Measurements from ENCODE around the gene PRUNE1. TPM values are rescaled to one million over a fixed set of nuclear protein-coding genes. Genes with fewer than 3 reads are reported as not detected.
A peak's percentile ranks its signal among the peaks of the same experiment; 100 is the strongest.

Gene PRUNE1
- total RNA-seq, 4 donors from 2014 or later: 8.9 to 21.0 (median 15.9) TPM

DNA sequence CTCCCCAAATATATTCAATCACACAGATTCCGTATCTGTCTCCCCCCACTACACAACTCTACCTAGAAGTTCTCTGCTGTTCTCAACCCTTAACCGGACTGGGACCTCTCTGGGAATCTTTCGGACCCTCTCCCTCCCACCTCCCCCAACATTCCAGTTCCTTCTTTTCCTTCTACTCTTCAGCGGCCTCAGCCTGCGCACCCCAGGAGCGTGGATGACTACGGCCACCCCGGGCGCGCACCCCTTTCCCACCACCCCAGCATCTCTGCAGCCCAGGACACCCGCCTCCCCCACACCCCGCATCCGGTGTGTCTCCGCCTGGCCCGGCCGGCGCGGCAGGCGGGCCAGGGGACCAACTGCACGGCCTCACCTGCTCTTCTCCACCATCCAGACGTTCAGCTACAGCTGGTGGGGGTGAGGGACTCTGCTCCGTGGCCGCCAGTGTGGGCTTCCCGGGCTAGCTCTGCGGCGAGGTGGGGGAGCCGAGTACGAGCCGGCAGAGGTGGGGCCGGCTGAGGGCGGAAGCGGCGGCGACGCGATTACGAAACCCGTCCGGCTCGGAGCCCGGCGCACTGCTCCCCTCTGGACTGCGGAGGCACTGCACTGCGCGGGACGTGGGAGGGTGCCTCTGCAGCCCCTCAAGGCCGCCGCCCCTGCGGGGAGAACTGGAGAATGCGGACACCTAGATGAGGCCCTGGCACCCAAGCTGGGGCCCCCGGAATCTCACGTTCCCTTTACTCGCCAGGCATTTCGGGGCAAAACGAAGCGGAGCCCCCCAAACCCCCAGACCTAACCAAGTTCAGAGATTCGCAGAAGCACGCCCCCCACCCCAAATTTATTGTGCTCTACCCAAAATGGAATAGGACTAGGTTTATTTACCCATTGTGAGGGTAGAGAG lies 51.1 kb downstream of the PRUNE1 start, which contains the start of gene CDC42SE1:
Gene CDC42SE1 (minus strand): TSS at position 514 of the 898 bp plus-strand sequence. CDS start 3,892 bp downstream, outside the sequence.
- 0% methylated on average over 17 to 20 of the region's 58 CpGs for WGBS, 2 donors
- intact Hi-C loops (cut with DNase I): no loop called here
- TF ChIP-seq, protein P1, sequence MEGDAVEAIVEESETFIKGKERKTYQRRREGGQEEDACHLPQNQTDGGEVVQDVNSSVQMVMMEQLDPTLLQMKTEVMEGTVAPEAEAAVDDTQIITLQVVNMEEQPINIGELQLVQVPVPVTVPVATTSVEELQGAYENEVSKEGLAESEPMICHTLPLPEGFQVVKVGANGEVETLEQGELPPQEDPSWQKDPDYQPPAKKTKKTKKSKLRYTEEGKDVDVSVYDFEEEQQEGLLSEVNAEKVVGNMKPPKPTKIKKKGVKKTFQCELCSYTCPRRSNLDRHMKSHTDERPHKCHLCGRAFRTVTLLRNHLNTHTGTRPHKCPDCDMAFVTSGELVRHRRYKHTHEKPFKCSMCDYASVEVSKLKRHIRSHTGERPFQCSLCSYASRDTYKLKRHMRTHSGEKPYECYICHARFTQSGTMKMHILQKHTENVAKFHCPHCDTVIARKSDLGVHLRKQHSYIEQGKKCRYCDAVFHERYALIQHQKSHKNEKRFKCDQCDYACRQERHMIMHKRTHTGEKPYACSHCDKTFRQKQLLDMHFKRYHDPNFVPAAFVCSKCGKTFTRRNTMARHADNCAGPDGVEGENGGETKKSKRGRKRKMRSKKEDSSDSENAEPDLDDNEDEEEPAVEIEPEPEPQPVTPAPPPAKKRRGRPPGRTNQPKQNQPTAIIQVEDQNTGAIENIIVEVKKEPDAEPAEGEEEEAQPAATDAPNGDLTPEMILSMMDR (IDR thresholded peaks at IDR 0.05): peak; percentile 61 to 97 (median 92)
- TF ChIP-seq POLR2A (IDR thresholded peaks at IDR 0.05): peak in 3 of 4 donors; percentile 61 to 98 (median 78)
- peak within 1 kb of the TSS; percentile 83 to 99 (median 96) for H3K4me3 ChIP-seq
- H3K27me3 ChIP-seq: no peaks in the 10 kb centered on the region
- no peak for DNase-seq
- H3K4me1 ChIP-seq: peaks cover 33 to 58% (median 41%) of the 10 kb centered on the region in 3 donors
- H3K36me3 ChIP-seq: peaks cover 14 to 33% (median 14%) of the 10 kb centered on the region in 3 donors
- H3K9me3 ChIP-seq: no peaks in the 10 kb centered on the region
- peak within 1 kb of the TSS; percentile 98 to 99 (median 98) for H3K27ac ChIP-seq

DNA sequence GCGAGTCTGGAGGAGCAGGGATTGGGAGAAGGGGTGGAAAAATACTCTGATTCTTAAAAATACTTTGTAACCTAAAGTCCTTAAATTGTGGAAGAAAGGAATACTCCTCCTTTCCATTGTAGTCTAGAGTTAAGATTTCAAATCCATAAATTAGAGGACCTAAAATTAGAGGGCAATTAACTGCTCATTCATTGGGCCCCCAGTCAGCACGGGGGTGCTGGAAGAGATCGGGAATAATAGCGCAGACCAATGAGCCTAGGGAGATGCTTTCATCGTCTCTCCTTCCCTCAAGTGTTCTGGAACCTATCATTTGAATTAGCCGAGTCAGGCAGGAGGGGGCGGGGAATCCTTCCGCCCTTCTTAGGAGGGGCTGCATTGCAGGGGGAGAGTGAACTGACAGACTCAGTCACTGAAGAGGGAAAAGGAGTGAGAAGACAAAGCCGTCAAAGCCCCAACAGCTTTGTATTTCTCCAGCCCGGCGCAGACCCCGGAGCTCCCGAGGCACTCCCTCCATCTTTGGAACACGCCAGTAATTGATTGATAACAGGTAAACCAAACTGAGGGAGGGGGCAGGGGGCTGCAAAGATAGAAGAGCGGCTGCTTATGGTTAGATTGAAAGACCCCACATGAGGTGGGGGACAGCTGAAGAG lies 51.9 kb downstream of the PRUNE1 start, which contains the start of gene MLLT11:
Gene MLLT11 (plus strand): TSS at position 391 of the 650 bp plus-strand sequence. CDS start 6,828 bp downstream, outside the sequence.
- intact Hi-C loops (cut with DNase I): no loop called here
- Histone ChIP-seq H3K4me3 (peak within 1 kb of the TSS; percentile 83 to 99 (median 96)), H3K27me3 (no peaks in the 10 kb centered on the region), H3K9me3 (no peaks in the 10 kb centered on the region), H3K4me1 (peaks cover 29 to 51% (median 37%) of the 10 kb centered on the region in 3 donors), H3K27ac (peak within 1 kb of the TSS; percentile 98 to 99 (median 98)), H3K36me3 (peaks cover 6 to 26% (median 6%) of the 10 kb centered on the region in 3 donors)
- DNase-seq: no peak
- 0 to 1% methylated on average over 12 to 13 of the region's 15 CpGs for WGBS, 2 donors
- TF ChIP-seq POLR2A (IDR thresholded peaks at IDR 0.05): no peak
- TF ChIP-seq, protein P1 (IDR thresholded peaks at IDR 0.05): no peak

DNA sequence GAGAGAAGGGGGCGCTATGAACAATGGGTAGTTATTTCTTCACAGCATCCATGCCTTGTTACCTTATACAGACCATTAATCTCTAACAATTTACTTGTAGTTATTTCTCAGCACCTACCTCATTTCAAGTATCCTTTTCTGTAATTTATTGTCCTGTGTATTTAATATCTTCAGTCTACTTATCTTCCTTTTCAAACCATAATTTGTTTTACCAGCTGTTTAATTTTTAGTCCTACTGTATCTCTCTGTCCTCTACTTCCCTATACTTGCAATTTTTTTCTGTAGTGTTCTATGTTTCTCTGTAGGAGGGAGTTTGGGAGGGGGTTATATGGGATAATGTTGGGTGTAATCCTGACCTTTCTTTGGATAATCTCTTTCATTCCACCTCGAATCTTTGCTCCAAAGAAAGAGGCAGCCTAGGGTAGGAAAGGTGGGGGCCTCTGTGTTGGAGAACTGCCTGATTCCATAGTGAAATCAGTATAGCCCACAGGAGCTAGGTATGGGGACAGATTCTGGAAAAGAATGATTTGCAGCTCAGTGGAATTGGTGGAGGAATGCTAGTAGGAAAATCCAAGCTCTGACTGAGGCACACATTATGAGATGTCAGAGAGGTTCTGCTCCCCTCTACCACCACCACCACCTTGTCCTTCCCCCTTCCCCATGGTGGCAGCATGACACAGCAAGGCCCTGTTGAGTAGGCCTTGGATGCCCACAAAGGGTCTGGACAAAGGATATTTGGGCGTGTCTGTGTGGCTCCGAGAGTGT lies 52.6 kb downstream of the PRUNE1 start:
- no peaks in the 10 kb centered on the region for H3K9me3 ChIP-seq
- H3K4me3 ChIP-seq: peak overlapping the region; percentile 83 to 99 (median 96)
- DNase-seq: no peak
- no peak for TF ChIP-seq POLR2A (IDR thresholded peaks at IDR 0.05)
- TF ChIP-seq, protein P1 (IDR thresholded peaks at IDR 0.05): no peak
- 56% methylated on average over 3 to 4 of the region's 4 CpGs for WGBS, 2 donors
- H3K27ac ChIP-seq: peak overlapping the region in 2 of 4 donors; percentile 99
- intact Hi-C loops (cut with DNase I): no loop called here
- H3K4me1 ChIP-seq: peaks cover 21 to 44% (median 31%) of the 10 kb centered on the region in 3 donors
- H3K27me3 ChIP-seq: no peaks in the 10 kb centered on the region
- H3K36me3 ChIP-seq: peaks cover 0 to 19% (median 0%) of the 10 kb centered on the region in 3 donors

DNA sequence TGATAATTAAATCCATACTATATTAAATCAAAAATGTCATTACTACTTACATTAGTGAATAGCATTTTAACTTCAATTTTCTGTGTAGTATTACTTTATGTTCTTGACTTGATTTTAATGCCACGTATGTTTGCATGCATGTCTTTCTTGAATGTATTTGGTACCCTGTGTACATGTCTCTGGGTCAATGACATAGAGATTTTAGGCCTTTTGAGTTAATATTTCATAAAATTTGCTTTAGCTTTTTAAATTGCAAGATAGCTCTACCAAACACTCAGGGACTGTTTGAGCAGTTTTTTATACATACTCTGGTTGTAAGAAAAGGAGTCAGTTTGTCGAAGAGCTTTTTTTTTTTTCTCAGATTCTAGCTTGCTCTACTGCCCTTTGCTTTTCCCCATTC lies 53.5 kb downstream of the PRUNE1 start:
- no peak for DNase-seq
- 69 to 80% methylated on average over 2 of the region's 2 CpGs for WGBS, 2 donors
- intact Hi-C loops (cut with DNase I): no loop called here
- Histone ChIP-seq H3K27me3 (no peaks in the 10 kb centered on the region), H3K4me1 (peaks cover 13 to 35% (median 23%) of the 10 kb centered on the region in 3 donors), H3K9me3 (no peaks in the 10 kb centered on the region), H3K27ac (no peak overlapping the region), H3K36me3 (peaks cover 0 to 11% (median 0%) of the 10 kb centered on the region in 3 donors), H3K4me3 (no peak overlapping the region)
- TF ChIP-seq, protein P1 (IDR thresholded peaks at IDR 0.05): no peak
- TF ChIP-seq POLR2A (IDR thresholded peaks at IDR 0.05): no peak
